Stomach (tissue), 4 donors: ENCODE results near the gene CSNK2A1.

Experiments used
- EP300 ChIP-seq: sonication (generic); formaldehyde crosslinking; IDR thresholded peaks from one replicate; pipeline ENCODE4 v1.6.1; 2017; ENCODE audit warnings: antibody characterized with exemption
- POLR2A ChIP-seq, 4 donors: fragments of 450-650 bp; IDR thresholded peaks; one replicate each; pipeline ENCODE4 v1.6.1; 2016; ENCODE audit warnings: antibody characterized with exemption in 4 of 4, control low read depth in 2 of 4, mild to moderate bottlenecking in 1 of 4, moderate library complexity in 1 of 4
- TF ChIP-seq, protein P1 (sequence below), 7 experiments: fragments of 450-650 bp in 4 of 7; fragments of 200-600 bp in 3 of 7; sonication (generic) in 3 of 7; IDR thresholded peaks; one replicate each; pipeline ENCODE4 v1.5.1; 2016 to 2019; ENCODE audit warnings: antibody characterized with exemption in 7 of 7, control low read depth in 2 of 7, mild to moderate bottlenecking in 1 of 7

DNA sequence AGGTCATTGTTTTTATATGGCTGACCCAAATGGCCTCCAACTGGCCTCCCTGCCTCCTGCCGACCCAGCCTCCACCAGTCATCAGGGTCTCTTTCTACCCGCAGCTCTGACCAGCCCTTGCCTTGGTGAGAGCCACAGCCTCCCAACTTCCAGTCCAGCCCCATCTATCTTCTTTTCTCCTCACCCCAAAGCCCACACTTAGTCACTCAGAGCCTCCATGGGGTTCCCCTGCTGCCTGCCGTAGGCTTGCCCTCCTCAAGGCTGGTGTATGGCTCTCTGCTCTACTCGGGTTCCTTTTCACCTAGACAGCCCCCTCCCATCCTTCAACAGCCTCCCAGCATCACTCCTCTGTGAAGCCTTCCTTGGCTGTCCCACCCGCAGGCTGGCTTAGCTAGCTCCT is 48.4 kb upstream of the CSNK2A1 start:
- TF ChIP-seq POLR2A (IDR thresholded peaks at IDR 0.05) (no peak), EP300 (no peak)
- TF ChIP-seq, protein P1, sequence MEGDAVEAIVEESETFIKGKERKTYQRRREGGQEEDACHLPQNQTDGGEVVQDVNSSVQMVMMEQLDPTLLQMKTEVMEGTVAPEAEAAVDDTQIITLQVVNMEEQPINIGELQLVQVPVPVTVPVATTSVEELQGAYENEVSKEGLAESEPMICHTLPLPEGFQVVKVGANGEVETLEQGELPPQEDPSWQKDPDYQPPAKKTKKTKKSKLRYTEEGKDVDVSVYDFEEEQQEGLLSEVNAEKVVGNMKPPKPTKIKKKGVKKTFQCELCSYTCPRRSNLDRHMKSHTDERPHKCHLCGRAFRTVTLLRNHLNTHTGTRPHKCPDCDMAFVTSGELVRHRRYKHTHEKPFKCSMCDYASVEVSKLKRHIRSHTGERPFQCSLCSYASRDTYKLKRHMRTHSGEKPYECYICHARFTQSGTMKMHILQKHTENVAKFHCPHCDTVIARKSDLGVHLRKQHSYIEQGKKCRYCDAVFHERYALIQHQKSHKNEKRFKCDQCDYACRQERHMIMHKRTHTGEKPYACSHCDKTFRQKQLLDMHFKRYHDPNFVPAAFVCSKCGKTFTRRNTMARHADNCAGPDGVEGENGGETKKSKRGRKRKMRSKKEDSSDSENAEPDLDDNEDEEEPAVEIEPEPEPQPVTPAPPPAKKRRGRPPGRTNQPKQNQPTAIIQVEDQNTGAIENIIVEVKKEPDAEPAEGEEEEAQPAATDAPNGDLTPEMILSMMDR (IDR thresholded peaks at IDR 0.05), result no peak
